ENCODE results near the gene CPLX3. TPM values are rescaled to one million over a fixed set of nuclear protein-coding genes. Genes with fewer than 3 reads are reported as not detected.

The CPLX3 gene
- total and polyA plus RNA-seq, 10 of the 15 experiments (the other 5 are each of a cell fraction or from before 2014, with no cell fraction given) = 0.02 to 0.04 TPM; not detected in 8

DNA sequence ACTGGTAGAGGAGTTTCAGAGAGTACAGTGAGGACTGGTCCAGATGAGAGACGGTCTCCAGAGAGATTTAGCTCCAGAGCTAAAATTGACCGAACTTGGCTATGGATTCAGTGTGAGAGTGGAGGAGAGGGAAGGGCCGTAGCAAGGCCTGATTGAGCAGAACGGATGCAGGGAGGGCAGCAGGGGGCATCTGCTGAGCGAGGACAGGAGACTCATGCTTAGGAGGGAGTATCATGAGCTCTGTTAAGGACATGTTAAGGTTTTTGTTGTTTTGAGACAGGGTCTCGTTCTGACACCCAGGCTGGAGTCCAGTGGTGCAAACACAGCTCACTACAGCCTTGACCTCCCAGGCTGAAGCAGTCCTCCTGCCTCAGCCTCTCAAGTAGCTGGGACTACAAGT lies 21.5 kb upstream of the CPLX3 start:
- in situ Hi-C loops (cut with MboI) = no loop called here
- CTCF ChIA-PET = interaction anchor here (0.8 to 2.4 kb wide), 9 partner anchors 11 to 188 kb away, joined by 3 to 15 read pairs (median 4); no protein-coding TSS in a partner anchor
- POLR2A ChIA-PET = interaction anchor here (0.5 to 0.7 kb wide), 2 partner anchors 157 to 167 kb away, joined by 4 to 6 read pairs; no protein-coding TSS in a partner anchor

More for the DNA sequence above, 21.5 kb upstream of the CPLX3 start:
- Histone ChIP-seq H3K27me3 (replicated peaks in 1 of 2; ENCODE audit: control insufficient read depth in 2 of 2, insufficient read depth in 2 of 2, low read length in 1 of 2) (no peaks in the 10 kb centered on the region), H3K4me3 (no peak overlapping the region), H3K79me2 (ENCODE audit: control insufficient read depth, insufficient read depth, low read length) (peaks cover under 1% of the 10 kb centered on the region), H3K36me3 (ENCODE audit: control insufficient read depth in 2 of 2, insufficient read depth in 2 of 2, low read length in 1 of 2) (peaks cover 36 to 38% of the 10 kb centered on the region in 2 experiments), H3K4me1 (ENCODE audit: control insufficient read depth, insufficient read depth, low read length) (peaks cover 6% of the 10 kb centered on the region), H3K9me3 (replicated peaks; ENCODE audit: control insufficient read depth, insufficient read depth, low read length) (no peaks in the 10 kb centered on the region), H2AFZ (ENCODE audit: control insufficient read depth, low read depth, low read length) (no peak overlapping the region), H4K20me1 (ENCODE audit: control insufficient read depth, insufficient read depth) (no peaks in the 10 kb centered on the region; the same call in 1 of the 2 replicates), H3K27ac (ENCODE audit: control insufficient read depth, insufficient read depth) (no peak overlapping the region), H3K4me2 (ENCODE audit: control insufficient read depth, insufficient read depth) (no peak overlapping the region), H3K9ac (ENCODE audit: control insufficient read depth, insufficient read depth, low read length) (no peak overlapping the region)
- FAIRE-seq (no peak), DNase-seq (ENCODE audit: low read depth, low spot score) (no peak), ATAC-seq (no peak)
- 88% methylated on average over 6 of the region's 6 CpGs for WGBS (ENCODE audit: insufficient coverage, insufficient replicate concordance, low lambda C conversion rate, missing lambda C conversion rate)
- ChIA-PET RAD21 (ENCODE audit: unreplicated experiment) (interaction anchor here (1.2 to 3.9 kb wide), 3 partner anchors 34 to 145 kb away, joined by 4 to 28 read pairs (median 4); no protein-coding TSS in a partner anchor), SMC1A (ENCODE audit: uncharacterized antibody, unreplicated experiment) (interaction anchor here (1.0 to 2.2 kb wide), 5 partner anchors 11 to 96 kb away, joined by 3 to 11 read pairs (median 4); no protein-coding TSS in a partner anchor)
- no TSS peak for BruUV-seq (replicated peaks)
- TF ChIP-seq PML (IDR thresholded peaks at IDR 0.05; ENCODE audit: low read length) (peak; percentile 41; the same call in 1 of the 2 replicates), POLR2AphosphoS2 (IDR thresholded peaks at IDR 0.05; ENCODE audit: low read depth, low read length) (peak; percentile 72), TCF7 (IDR thresholded peaks at IDR 0.05; ENCODE audit: borderline replicate concordance) (no peak), POLR2AphosphoS5 (IDR thresholded peaks at IDR 0.05; ENCODE audit: low read length) (no peak), PAX8 (IDR thresholded peaks at IDR 0.05) (no peak), SMAD5 (IDR thresholded peaks at IDR 0.05; ENCODE audit: low read depth) (0 out of 2 replicates have a peak, but pooled peaks have one; percentile 20), BCL11A (IDR thresholded peaks at IDR 0.05; ENCODE audit: low read depth, low read length) (no peak), TAF1 (IDR thresholded peaks at IDR 0.05; ENCODE audit: borderline replicate concordance, low read depth, low read length) (no peak)
- TF ChIP-seq, protein P1, sequence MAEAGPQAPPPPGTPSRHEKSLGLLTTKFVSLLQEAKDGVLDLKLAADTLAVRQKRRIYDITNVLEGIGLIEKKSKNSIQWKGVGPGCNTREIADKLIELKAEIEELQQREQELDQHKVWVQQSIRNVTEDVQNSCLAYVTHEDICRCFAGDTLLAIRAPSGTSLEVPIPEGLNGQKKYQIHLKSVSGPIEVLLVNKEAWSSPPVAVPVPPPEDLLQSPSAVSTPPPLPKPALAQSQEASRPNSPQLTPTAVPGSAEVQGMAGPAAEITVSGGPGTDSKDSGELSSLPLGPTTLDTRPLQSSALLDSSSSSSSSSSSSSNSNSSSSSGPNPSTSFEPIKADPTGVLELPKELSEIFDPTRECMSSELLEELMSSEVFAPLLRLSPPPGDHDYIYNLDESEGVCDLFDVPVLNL (IDR thresholded peaks at IDR 0.05; ENCODE audit: low read depth, low read length) = no peak
- TF ChIP-seq, protein P2, sequence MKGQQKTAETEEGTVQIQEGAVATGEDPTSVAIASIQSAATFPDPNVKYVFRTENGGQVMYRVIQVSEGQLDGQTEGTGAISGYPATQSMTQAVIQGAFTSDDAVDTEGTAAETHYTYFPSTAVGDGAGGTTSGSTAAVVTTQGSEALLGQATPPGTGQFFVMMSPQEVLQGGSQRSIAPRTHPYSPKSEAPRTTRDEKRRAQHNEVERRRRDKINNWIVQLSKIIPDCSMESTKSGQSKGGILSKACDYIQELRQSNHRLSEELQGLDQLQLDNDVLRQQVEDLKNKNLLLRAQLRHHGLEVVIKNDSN (IDR thresholded peaks at IDR 0.05; ENCODE audit: borderline replicate concordance, extremely low read length, insufficient read depth, low read depth, low read length) = no peak
- intact Hi-C loops (cut with micrococcal nuclease; ENCODE audit: unreplicated experiment) = loop anchor here (5.0 kb wide), 1 partner anchor 37 kb away; the partner anchor contains the start of gene ULK3

Data from GM12878 (cell line).